Vagina (tissue), 2 donors: Measurements from ENCODE around the gene CFL2.

Source experiments
- CTCF ChIP-seq, 3 experiments: fragments of 450-650 bp in 2 of 3; fragments of 200-600 bp in 1 of 3; sonication (generic) in 1 of 3; IDR thresholded peaks; one replicate each; pipeline ENCODE4 v1.5.1; 2017 to 2019; ENCODE audit warnings: antibody characterized with exemption in 3 of 3, mild to moderate bottlenecking in 2 of 3, moderate library complexity in 2 of 3
- POLR2A ChIP-seq, 2 donors: fragments of 450-650 bp; IDR thresholded peaks; one replicate each; pipeline ENCODE4 v1.6.1; 2017; ENCODE audit warnings: antibody characterized with exemption in 2 of 2, mild to moderate bottlenecking in 2 of 2, moderate library complexity in 2 of 2

- TF ChIP-seq CTCF (IDR thresholded peaks at IDR 0.05): no peak
- TF ChIP-seq POLR2A (IDR thresholded peaks at IDR 0.05): no peak
These were observed 42.7 kb downstream of the CFL2 start for GRCh38 chr14:34671716-34672115.
